HG02588 (cell line): Measurements from ENCODE around the gene IARS2.
"Not testable (repeated sequence)": the region's sequence is repeated elsewhere in the genome, so short reads cannot be mapped to it uniquely, and the experiment has no call there.

Source experiments
- ATAC-seq: cut with Tn5 transposase; IDR thresholded peaks from one replicate; pipeline ENCODE4 v1.9.1; 2021; ENCODE audit warnings: mild to moderate bottlenecking, moderate library complexity; ENCODE audit not compliant: unreplicated experiment

IARS2 gene

DNA sequence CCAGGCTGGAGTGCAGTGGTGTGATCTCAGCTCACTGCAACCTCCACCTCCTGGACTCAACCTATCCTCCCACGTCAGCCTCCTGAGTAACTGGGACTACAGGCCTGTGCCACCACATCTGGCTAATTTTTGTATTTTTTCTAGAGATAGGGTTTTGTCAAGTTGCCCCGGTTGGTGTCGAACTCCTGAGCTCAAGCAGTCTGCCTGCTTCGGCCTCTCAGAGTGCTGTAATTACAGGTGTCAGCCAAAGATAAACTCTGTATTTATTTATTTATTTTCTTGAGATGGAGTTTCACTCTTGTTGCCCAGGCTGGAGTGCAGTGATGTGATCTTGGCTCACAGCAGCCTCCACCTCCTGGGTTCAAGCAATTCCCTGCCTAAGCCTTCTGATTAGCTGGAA lies 18.7 kb downstream of the IARS2 start:
- not testable (repeated sequence) for ATAC-seq

DNA sequence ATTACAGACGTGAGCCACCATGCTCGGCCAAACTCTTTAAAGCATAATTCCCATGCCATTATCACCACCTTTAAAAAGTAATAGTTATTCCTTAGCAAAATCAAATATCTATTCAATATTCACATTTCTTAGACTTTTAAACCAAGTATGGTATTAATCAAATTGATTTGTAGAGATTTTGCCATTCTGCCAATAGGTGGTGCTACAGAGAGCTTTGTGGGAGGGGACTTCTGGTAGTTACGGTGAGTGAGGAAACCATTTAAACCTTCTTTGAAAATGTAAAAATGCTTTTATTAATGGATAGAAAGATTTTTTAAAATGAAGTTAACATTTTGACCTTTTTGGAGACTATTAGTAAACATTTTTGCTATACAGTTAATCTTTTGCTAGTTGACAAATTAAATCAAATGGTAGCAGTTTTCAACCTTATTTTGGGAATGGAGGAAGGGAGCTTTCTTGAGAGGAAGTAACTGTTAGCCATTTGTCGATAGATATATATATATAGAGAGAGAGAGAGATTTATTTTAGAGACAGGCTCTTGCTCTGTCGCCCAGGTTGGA lies 19.3 kb downstream of the IARS2 start:
- peak; percentile 45 for ATAC-seq

DNA sequence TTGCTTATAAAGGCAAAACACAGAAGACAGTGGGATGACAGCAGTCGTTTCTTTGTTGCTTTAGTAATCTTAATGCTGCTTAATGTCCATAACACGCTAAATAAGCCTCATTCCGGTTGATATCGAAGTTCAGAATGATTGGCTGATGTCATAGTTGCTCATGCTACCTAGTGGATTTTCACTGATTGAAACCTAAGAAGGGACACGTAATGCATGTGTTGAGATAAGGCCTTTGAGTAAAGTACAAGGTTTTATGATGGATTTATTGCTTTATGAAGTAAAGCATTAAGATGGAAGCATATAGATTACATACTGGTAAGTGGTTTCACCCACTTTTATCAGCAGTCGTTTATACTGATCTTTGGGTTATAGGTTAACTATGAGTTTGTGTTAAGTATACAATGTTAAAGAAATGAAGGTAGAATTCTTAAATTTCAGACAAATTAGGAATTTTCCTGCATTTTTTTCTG lies 25.1 kb downstream of the IARS2 start:
- ATAC-seq = no peak

DNA sequence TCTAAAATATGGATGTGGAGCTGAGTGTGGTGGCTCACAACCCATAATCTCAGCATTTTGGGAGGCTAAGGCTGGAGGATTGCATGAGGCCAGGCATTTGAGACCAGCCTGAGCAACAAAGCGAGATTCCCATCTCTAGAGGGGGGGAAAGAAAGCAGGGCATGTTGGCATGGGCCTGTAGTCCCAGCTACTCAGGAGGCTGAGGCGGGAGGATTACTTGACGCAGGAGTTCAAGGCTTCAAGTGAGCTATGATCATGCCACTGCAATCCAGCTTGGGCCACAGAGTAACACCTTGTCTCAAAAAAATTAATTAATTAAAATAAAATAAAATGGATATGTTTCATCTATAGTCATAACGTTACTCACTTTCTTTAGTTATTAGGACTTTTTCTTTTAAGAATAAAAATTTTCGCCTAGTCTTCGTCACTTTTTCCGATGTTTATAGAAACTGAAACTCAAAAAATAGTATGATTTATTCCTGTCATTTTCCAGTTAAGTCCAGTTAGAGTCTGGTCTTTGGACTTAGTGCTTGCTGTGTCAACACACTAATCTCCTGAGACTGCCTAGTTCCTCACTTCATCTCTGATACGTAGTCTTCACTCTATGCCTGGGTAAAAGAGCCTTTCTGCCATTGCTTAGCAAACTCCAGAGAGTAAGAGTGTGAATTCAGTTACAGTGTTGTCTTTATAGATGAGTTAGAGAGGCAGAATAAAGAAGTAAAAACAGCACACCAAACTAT lies 28.0 kb downstream of the IARS2 start:
- ATAC-seq = no peak

DNA sequence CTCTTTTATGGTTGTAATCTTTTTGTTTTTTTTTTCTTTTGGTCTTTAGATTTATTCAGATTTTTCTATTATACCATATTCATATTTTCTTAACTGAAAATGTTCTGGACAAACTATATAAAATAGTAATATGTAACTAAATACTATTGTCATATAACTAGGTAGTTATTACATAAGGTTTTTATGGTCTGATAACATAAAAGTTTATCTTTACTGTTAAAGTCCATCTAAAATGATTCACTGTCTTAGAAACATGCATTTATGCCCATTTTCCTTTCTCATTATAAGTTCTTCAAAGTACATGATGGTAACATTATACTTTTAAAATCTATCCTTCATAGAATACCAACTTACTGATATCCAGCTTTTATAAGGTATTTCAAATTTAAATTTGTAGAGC lies 29.1 kb downstream of the IARS2 start:
- no peak for ATAC-seq

DNA sequence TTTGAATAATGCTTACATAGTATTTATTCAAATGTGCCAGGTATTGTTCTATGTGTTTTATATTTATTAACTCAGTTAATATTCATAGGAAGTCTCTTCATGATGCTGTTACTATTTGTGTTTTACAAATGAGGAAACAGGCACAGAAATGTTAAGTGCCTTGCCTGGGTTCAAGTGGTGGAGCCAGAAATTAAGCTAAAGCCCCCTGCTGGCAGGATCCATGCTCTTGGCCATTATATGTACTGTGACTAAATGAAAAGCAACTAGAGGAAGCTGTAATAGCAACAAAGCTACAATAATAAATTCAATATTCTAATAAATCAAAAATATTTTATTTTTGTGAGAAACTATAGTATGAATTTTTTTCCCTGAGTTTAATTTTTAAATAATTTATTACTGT lies 30.0 kb downstream of the IARS2 start:
- ATAC-seq = no peak

DNA sequence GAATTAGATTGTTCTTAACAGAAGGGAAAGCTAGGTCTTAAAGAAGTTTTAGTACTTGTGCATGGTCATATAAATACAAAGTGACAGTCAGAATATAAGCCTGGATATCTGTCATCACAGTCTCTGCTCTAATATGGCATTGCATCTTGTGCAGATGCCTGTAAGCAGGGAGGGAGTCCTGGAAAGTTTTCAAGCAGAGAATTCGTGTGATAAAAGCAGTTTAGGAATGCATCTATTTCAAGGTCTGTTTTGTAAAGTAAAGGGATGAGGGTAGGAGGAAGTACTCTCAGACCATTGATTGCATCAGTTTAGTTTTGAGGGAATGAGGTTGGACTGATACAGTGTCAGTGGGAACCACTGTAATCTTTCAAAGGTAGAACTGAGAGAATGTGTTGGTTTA lies 30.6 kb downstream of the IARS2 start:
- no peak for ATAC-seq

DNA sequence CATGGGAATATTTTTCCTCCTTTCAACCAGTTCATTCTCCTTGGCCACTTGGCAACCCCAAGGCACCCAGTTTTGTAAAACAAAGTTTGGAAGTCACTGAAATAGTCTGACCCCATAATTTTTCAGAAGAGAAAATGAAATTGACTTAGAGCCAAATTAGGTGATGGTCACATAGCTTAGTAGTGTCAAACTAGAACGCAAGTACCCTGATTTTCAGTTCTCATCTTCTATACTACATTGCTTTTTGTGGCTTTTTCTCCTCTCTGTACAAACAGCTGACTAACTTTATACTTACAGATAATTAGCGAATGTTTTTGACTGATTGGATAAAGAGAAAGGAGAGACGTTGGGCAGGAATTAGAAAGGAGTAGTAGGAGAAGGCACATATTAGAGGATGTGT lies 33.1 kb downstream of the IARS2 start:
- no peak for ATAC-seq

DNA sequence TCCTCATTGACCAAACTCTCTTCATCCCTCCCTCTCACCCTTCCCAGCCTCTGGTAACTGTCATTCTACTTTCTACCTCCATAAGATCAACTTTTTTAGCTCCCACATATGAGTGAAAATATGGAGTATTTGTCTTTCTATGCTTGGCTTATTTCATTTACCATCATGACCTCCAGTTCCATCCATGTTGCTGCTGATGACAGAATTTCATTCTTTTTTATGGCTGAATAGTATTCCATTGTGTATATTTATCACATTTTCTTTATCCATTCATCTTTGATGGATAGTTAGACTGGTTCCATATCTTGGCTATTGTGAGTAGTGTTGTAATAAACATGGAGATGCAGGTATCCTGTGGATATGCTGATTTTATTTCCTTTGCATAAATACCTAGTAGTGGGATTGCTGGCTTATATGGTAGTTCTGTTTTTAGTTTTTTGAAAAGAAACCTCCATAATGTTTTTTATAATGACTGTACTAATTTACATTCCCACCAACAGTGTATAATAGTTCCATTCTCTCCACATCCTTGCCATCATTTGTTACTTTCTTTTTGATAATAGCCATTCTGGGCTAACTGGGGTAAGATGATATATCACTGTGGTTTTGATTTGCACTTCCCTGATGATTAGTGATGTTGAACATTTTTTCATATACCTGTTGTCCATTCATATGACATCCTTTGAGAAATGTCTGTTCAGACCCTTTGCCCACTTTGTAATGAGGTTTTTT lies 35.7 kb downstream of the IARS2 start:
- ATAC-seq = no peak

DNA sequence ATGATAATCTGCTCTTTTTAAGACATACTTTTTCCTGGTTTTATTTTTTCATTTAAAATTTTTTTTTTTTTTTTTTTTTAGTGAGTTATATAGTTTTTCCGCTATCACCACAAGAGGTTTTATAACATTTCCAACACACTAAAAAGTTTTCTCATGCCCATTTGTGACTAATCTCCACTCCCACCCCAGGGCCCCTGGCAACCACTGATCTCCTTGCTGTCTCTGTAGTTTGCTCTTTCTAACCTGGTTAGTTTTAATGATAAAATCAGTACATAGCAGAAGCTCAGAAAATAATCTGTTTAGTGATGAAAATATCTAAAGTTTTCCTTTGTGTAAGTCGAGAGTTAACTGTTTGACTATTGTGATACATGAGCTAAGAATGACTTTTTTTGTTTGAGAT lies 41.8 kb downstream of the IARS2 start:
- ATAC-seq = no peak

DNA sequence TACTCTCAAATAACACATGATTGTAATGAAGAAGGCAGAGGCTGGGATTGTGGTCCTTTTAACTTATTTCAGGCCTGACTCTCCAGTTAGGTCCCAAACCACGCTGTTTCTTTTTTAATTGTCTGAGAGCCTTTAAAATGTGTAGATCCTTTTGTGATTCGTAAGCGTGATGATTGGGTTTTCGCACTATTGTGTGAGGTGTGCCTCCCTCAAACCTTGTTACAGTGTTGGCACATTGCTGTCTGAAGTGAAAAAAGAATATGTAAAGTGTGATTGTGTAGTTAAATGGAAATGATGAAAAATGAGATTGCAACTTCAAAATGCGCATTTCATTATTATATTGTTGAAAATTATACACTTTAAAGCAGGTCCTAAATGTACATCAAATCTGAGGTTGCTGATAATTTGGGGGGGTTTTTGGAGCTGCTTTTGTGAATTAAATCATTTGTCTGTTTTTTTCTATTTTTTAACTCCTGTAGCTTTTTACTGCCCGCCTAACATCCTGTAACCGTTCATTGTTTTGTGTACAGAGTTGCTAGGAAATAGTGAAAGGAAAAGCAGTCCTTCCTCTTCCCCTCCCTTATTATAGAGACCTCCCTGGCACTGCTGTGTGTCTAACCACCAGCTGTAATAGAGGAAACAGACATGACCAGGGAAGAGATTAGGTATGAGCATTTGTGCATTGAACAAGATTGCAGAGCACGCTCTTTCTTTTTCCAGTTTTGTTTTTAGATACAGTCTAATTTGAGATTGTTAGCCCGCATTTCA lies 43.3 kb downstream of the IARS2 start:
- no peak for ATAC-seq

DNA sequence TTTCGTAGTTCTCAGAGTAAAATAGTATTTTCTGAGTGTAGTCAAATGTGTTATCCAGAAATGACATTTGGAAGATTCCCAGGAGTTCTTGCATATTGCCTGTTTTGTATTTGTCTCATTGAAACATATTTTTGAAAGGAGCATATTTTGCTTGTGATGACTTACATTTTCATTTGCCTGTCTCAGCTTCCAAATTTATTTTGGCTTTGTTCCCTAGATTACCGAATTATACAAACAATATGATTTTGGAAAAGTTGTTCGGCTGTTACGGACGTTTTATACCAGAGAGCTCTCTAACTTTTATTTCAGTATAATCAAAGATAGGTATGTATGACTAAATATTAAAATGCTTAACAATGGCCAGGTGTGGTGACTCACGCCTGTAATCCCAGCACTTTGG lies 46.0 kb downstream of the IARS2 start:
- no peak for ATAC-seq

DNA sequence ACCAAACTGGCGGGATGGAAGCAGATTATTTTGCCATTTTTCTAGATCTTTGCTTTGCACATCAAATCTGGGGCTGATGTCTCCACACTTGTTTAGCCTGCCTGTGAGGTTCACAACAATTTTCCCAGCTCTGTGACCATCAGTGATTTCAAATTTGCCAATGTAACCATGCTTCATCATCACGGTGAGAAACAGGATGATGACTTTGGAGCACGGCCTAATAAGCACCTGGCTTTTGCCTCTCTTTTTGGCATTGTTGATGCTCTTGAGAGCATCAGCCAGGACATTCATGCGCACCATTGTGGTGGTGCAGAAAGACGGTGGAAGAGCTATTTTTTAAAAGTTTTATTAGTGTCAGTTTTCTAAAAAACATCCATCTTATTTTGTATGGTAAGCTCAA lies 50.1 kb downstream of the IARS2 start:
- no peak for ATAC-seq

DNA sequence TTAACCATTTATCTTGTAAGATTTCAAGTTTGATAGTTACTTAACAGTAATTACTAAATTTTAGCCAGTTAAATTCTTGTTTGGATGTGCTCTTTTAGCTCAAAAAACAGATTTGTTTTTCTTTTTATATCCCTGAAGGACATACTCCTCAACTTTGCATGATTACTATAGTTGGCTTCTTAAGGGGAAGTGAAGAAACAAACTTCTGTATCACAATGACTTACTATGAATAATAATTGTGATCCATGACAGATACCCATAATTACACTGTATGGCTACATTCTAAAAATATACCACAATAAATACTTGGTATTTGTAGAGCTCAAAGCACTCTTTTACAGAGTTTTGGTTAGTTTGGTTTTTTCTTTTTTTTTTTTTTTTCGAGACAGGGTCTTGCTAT lies 55.8 kb downstream of the IARS2 start:
- ATAC-seq = no peak

DNA sequence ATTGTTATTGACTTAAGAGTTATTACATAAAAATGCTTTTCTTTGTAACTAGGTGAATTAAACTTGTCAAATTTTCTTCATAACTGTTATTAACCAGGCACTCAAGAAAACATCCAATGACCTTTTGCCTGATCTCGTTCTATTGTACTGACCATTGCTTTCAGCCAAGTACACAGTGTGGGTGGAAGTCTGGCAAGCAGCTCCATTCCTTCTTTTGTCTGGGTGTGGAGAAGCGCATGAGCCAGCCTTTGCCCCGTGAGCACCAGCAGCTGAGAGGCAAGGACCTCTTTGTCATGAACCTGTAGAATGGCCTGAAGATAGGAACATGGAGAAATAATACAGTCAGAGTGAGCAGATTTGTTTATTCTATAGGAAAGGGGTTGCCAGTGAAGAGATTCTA lies 57.5 kb downstream of the IARS2 start:
- no peak for ATAC-seq

DNA sequence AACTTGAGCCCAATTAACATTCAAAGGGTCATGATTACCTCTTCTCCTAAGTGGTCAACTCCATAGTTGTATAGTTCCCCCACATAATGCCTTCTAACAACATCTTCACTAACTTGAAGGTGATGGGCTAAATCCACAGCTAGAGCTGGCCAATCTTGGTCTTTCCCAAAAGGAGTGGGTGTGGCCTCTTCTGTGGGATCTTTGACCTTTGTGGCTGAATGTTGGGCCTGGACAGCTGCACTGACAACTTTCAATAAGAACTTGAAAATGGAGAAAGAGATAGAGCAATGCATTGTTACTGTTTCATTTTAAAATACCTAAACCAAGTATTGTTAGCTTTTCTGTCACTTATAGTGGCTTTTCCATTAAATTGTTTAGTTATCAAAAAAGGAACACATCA lies 59.2 kb downstream of the IARS2 start:
- ATAC-seq = no peak

DNA sequence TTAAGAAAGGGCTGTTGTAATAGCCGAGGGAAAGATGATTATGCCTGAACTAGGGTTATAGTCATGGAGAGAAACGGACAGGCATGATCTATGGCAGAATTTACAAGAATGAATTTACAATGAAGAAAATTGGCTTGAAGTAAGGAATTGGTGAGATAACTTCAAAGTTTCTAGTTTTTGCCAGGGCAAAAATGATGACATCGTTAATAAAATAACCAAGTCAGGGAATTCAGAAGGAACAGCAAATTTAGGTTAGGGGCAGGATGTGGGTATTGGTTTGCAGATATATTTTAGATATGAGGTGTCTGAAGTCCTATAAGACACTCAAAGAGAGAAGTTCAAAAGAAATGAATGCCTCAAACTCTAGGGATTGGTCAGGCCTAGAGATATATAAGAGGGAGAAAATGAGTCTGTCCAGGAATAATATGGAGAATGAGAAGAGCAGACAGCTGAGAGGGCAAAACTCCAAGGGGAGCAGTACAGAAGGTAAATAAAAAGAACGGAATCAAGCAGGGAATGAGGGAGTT lies 62.8 kb downstream of the IARS2 start:
- ATAC-seq = no peak

DNA sequence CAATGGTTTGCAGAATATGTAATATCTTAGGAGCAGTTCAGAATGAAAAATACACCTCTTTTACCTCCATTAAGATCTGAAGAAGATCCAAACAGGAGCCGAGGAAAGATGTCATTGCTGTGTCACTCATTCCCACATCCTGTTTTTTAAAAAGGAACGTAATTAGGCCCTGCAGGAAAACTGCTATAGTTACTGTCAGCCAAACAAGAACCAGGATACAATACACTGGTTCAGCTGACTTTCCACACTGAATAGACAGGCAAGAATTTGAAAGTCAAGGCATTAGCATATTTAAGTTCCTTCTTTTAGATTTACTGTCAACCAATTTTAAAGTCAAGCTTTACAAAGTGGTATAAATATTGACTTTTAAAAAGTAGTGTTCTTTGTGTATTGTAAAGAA lies 63.8 kb downstream of the IARS2 start:
- ATAC-seq = no peak

DNA sequence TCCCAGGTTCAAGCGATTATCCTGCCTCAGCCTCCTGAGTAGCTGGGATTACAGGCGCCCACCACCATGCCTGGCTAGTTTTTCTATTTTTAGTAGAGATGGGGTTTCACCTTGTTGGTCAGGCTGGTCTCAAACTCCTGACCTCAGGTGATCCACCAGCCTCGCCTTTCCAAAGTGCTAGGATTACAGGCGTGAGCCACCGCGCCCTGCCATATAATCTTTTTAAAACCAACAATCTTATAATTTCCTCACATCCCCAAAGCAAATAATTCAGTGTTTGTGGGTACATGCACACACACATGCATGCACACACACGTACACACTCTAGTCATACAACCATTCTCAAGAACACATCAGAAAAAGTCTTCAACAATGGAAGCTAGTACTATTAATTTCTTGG lies 64.6 kb downstream of the IARS2 start:
- not testable (repeated sequence) for ATAC-seq

DNA sequence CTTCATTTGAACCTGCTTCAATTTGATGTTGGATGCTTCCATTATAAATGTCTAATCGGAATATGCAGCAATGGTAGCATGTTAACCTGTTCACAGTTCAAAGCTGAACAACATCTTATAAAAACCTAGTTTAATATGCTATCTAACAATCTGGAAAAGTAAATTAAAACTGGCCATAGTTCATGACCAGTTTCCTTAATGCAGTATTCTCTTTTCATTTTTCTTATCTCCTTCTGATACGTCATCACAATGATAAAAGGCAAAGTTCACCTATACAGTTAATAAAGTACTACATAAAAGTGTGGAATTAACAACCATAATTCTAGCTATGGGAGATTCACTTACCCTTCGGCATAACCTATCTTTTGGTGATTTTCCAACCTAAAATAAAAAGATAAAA lies 65.1 kb downstream of the IARS2 start:
- ATAC-seq = no peak

DNA sequence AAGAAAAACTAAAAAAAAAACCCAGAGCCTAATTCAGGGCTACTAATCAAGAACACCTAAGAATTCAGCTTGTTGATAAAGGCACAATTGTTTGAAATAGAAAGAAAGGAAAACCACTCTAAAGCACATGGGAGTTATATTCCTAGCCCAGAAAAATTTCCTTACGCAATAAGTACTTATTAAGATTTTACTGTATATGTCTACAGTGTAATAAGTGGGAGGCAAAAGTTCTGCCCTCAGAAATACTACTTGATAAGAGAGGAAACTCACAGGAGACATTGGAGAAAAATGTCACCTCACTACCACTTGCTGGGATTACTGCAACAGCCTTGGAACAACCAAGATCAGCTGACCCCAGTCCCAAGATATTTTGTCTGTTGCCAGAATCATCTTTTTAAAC lies 66.1 kb downstream of the IARS2 start:
- no peak for ATAC-seq
